Ishikawa (cell line): ENCODE results near the gene PHOSPHO1.

Experiments used
- CEBPB ChIP-seq: IDR thresholded peaks from 2 replicates; pipeline ENCODE4 v1.6.1; 2012
- CREB1 ChIP-seq: IDR thresholded peaks from 2 replicates; pipeline ENCODE4 v1.6.1; 2012; ENCODE audit warnings: low read depth
- EGR1 ChIP-seq: IDR thresholded peaks from 2 replicates; pipeline ENCODE4 v1.6.1; 2012
- EP300 ChIP-seq: IDR thresholded peaks from 2 replicates; pipeline ENCODE4 v1.6.1; 2012; ENCODE audit warnings: borderline replicate concordance
- FOXM1 ChIP-seq: IDR thresholded peaks from 2 replicates; pipeline ENCODE4 v1.6.1; 2012; ENCODE audit warnings: low read depth, borderline replicate concordance
- MAX ChIP-seq: IDR thresholded peaks from 2 replicates; pipeline ENCODE4 v1.6.1; 2012
- NFIC ChIP-seq: IDR thresholded peaks from 2 replicates; pipeline ENCODE4 v1.6.1; 2012
- RAD21 ChIP-seq: IDR thresholded peaks from 2 replicates; pipeline ENCODE4 v1.6.1; 2012; ENCODE audit warnings: low read depth
- REST ChIP-seq: IDR thresholded peaks from 2 replicates; pipeline ENCODE4 v1.6.1; 2012; ENCODE audit warnings: low read depth, mild to moderate bottlenecking
- TAF1 ChIP-seq: IDR thresholded peaks from 2 replicates; pipeline ENCODE4 v1.6.1; 2012; ENCODE audit warnings: low read depth, mild to moderate bottlenecking
- TCF12 ChIP-seq: IDR thresholded peaks from 2 replicates; pipeline ENCODE4 v1.6.1; 2012; ENCODE audit warnings: low read depth
- TEAD4 ChIP-seq: IDR thresholded peaks from 2 replicates; pipeline ENCODE4 v1.6.1; 2012
- USF1 ChIP-seq: IDR thresholded peaks from 2 replicates; pipeline ENCODE4 v1.6.1; 2012
- YY1 ChIP-seq: IDR thresholded peaks from 2 replicates; pipeline ENCODE4 v1.6.1; 2012; ENCODE audit warnings: low read depth
- ZBTB7A ChIP-seq: IDR thresholded peaks from 2 replicates; pipeline ENCODE4 v1.6.1; 2012; ENCODE audit warnings: low read depth

Gene PHOSPHO1

GRCh38 chr17:49235896-49236295 is 5.3 kb upstream of the PHOSPHO1 start:
- no peak for TF ChIP-seq EP300
- TF ChIP-seq FOXM1, result no peak

- TF ChIP-seq MAX (no peak), CREB1 (no peak), REST (no peak), TCF12 (no peak), CEBPB (no peak), NFIC (no peak), TAF1 (no peak)
These were observed 4.0 kb upstream of the PHOSPHO1 start for GRCh38 chr17:49234509-49235080.

GRCh38 chr17:49231563-49231894 is 942 bp upstream of the PHOSPHO1 start:
- TF ChIP-seq EGR1 (no peak), CEBPB (no peak), MAX (no peak), CREB1 (no peak), USF1 (no peak), EP300 (no peak), REST (no peak), ZBTB7A (no peak), TCF12 (no peak), NFIC (no peak), TEAD4 (no peak), YY1 (no peak), FOXM1 (no peak), TAF1 (no peak)

- TF ChIP-seq FOXM1 (no peak), ZBTB7A (peak; percentile 25; the same call in 1 of the 2 replicates)
These were observed 584 bp downstream of the PHOSPHO1 start for GRCh38 chr17:49229805-49230600.

GRCh38 chr17:49229076-49229804 is 1.3 kb downstream of the PHOSPHO1 start:
- TF ChIP-seq RAD21, result no peak

GRCh38 chr17:49227436-49228261 is 2.9 kb downstream of the PHOSPHO1 start:
- TF ChIP-seq USF1 (no peak), RAD21 (peak; percentile 82)
